NCI-H446 (cell line): ENCODE results near the gene CHSY1.

Source experiments
- DNase-seq, 2 experiments: peaks; one replicate each; lab custom pipeline; 2025; lab: John Stamatoyannopoulos, UW

The CHSY1 gene

GRCh38 chr15:101170568-101171350 is 81.1 kb downstream of the CHSY1 start:
- no peak for DNase-seq

DNA sequence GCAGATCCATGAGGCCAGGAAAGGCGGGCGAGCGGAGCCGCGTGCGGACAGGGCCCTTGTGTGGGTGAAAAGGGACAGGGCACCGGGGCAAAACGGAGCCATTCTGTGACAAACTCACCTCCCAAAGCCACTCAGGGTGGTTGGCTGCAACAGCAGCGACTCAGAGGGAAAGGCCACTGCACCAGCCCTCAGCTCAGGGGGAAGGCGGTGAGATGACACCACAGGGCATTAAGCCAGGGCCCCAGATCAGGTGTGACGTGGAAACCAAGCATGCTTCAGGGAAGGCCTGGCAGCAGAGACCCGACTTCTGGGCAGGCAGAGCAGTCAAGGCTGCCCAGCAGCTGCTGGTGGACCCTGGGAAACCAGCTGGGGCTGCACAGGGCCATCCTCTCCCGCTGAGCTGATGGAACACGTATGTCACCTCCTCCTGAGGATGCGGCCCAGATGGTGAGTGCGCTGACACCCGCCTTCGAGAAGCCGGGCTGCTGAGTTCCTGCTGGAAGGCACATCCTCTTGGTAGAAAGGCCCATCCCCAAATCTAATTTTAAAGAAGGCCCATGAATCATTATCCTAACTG is 82.3 kb downstream of the CHSY1 start:
- DNase-seq: peak in 1 of 2 experiments; percentile 6

- no peak for DNase-seq
Measured at GRCh38 chr15:101168898-101169494, 82.9 kb downstream of the CHSY1 start.

GRCh38 chr15:101168463-101168824 is 83.4 kb downstream of the CHSY1 start:
- no peak for DNase-seq

DNA sequence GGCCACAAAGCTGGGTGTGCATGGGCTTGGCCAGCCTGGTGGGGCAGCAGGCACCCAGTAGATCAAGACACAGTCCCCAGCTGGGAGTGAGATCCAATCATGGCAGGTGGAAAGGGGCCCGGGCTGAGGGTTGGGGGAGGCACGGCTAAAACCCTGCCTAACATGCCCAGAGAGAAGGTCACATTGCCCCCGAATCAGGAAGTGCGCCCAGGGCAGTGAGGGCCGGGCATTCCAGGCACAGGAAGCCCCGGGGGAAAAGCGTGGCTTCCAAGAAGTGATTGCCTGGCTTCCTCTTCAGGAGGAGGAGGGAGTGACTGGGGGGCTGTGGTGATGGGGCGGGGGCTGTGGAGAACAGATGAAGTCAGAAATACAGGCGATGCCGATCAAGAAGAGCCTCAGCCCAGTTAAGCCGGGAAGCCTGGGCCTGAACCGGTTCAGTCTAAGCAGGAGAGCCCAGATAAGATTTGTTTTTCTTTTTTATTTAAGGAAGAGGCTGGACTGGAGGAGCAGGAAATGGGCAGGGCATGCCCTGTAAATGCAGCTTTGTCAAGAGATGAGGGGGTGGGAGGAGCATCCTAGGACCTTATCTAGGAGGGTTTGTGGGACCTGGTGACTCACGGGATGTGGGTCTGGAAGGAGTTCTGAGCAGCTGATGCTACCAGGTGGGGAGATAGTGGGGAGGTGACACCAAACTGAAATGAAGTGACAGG is 83.9 kb downstream of the CHSY1 start:
- no peak for DNase-seq

GRCh38 chr15:101167411-101167752 is 84.5 kb downstream of the CHSY1 start:
- DNase-seq: no peak

- DNase-seq: no peak
Measured at GRCh38 chr15:101165905-101166471, 85.9 kb downstream of the CHSY1 start.

GRCh38 chr15:101162701-101163483 is 89.0 kb downstream of the CHSY1 start:
- DNase-seq: peak; percentile 58 to 86

DNA sequence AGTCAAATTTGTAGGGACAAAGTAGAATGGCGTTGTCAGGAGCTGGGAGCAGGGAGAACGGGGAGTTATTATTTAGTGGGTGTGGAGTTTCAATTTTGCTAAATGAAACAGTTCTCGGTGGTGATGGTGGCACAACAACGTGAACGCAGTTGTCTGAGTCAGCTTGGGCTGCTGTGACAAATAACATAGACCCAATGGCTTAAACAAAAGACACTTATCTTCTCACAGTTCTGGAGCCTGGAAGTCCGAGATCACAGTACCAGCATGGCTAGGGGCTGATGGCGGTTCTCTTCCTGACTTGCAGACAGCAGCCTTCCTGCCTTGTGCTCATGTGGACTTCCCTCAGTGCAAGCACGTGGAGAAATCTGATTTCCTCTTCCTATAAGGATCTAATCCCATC is 90.2 kb downstream of the CHSY1 start:
- DNase-seq: no peak

- no peak for DNase-seq
Measured at GRCh38 chr15:101159936-101160815, 91.7 kb downstream of the CHSY1 start.

DNA sequence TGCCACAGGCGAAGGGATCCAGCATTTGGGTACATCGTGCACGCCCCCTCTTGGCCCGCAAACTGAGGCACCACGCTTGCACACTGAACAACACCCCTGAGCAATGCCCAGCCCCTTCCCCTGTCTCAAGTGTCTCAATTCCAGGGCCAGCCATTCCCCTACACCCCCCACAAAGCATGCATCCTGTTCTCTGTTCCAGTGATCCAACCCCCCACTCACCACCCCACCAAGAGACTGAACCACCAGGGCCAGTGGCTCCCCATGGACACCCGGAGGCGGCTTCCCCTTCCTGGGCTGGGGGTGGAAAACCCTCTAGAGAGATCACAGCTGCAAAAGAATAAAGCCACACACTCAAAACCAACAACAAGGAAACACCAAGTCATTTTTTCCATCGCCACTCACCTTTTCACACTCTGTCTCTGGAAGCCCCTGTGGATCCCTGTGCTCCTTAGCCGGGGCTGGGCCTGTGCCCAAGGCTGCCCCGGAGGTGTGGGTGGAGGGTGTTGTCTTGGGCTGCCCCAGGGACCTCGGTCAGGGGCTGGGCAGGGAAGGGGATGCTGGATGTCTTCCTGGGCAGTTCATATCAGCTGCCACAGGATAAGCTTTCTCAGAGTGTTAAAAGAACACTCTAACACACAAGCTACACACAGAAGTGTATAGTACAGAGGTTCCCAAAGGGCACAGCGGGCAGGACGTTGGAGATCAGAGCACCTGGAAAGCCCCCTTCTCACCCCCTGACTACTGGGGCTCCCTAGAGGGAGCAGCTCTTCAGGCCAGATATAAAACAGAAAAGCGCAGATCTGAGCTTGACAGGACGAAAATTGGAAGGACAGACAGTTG is 92.5 kb downstream of the CHSY1 start:
- no peak for DNase-seq

GRCh38 chr15:101158166-101159095 is 93.4 kb downstream of the CHSY1 start:
- no peak for DNase-seq

GRCh38 chr15:101157721-101158120 is 94.1 kb downstream of the CHSY1 start:
- DNase-seq: no peak

DNA sequence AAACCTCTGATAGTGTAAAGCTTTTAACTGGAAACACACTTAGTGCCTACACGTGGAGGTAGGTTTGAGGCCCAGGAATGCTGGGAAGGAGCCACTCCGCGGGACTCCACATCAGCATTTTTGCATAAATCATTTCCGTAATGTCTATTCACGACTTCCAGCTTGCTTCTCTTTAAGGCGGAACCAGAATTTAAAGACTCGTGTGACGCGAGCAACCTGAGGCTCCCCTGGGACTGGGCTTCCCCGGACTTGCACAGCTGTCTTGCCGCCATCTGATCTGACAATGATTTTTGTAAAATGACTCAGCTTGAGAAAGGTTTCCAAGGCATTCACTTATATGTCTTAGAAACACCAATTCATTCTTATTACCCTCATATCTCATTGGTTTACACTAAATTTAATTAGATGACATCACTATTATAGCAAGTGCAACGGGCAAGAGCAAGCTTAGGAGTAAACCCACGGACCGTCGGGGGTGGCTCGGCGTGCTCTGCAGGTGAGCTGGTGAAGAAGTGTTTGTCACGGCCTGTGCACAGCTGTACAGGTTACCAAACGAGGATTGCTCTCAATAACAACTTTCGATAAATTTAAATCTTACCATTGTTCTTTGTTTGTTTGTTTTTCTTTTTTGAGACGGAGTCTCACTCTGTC is 95.2 kb downstream of the CHSY1 start:
- no peak for DNase-seq

DNA sequence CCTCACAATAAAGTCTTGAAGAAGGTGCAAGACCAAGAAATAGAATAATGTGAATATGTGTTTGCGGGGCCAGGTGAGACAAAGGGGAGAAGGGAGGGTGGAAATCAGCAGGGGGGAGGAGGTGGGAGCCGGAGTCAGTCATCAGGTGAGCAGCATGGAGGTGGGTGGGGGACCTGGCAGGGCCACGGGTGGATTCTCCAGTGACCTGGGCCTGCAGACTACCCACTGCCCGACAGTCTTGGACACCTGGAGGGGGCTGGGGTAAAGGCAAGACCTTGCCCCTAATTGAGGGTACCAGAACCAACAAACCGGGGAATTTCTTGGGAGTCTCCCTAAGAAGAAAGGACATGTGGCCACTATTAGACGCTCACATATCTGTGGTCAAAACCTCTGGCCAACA is 95.8 kb downstream of the CHSY1 start:
- DNase-seq: no peak

DNA sequence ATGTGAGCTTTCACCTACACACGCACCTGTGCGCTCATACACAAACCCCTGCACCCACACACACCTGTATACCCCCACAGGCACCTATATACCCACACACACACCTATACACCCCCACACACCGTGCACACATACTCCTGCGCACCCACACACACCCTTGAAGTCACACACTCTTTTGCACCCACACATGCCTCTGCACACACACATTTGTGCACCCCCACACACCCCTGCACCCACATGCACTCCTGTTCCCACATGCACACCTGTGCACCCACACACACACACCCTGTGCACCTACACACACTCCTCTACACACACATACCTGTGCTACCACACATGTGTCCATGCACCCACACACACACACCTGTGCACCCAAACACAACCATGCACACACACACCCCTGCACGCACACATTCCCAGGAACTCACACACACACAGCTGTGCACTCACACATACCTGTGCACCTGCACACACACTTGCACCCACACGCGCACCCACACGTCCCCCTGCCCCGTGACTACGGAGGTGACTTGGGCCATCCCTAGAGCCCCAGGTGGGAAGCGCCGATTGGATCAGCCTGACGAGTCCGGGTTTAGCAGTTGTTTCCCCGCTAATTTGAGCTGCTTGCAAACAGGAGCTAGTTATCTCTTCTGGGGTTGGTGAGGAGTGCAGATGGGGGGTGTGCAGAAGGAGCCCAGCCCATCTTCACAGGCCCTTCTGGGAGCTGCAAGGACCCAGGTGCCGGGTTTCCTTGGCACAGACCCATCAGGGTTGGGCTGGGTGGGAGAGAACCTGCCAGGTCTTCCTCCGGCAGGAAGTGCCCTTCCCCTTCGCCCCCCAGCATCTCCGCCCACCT is 97.8 kb downstream of the CHSY1 start:
- no peak for DNase-seq

- DNase-seq: peak in 1 of 2 experiments; percentile 17
Measured at GRCh38 chr15:101152914-101153313, 98.9 kb downstream of the CHSY1 start.
